Caco-2 (cell line): ENCODE data around the gene P2RX2. TPM values are rescaled to one million over a fixed set of nuclear protein-coding genes. Genes with fewer than 3 reads are reported as not detected.
A peak's percentile ranks its signal among the peaks of the same experiment; 100 is the strongest.

Experiments used
- BruUV-seq: library from RNA; stranded (reverse); fragments of 400-500 nt; replicated peaks from 2 replicates; lab custom pipeline; 2021; lab: Mats Ljungman, UMichigan
- CTCF ChIA-PET: fragments of 300-600 bp; sonication (Branson Sonifier 250); formaldehyde crosslinking; loops from one replicate; lab custom pipeline; 2022; ENCODE audit warnings: antibody characterized with exemption; lab: Charles Lee
- POLR2A ChIA-PET: fragments of 300-600 bp; sonication (Branson Sonifier 250); formaldehyde crosslinking; loops from one replicate; lab custom pipeline; 2022; ENCODE audit warnings: antibody characterized with exemption; lab: Charles Lee
- DNase-seq, 2 experiments: peaks; one replicate each; pipeline versions ENCODE4 v3.0.0 to v3.0.0-alpha.2; 2020 to 2022
- H3K27me3 ChIP-seq: replicated peaks from 2 replicates; pipeline ENCODE4 v1.6.0; 2011; ENCODE audit warnings: low read length; ENCODE audit not compliant: control insufficient read depth, insufficient read depth
- H3K36me3 ChIP-seq: 2 replicates; pipeline ENCODE4 v1.5.1; 2011; ENCODE audit warnings: low read length; ENCODE audit not compliant: control insufficient read depth, insufficient read depth
- H3K4me1 ChIP-seq: fragments of 250-450 bp; sonication (Bioruptor Pico); 2 replicates; pipeline ENCODE4 v1.5.1; 2020; ENCODE audit warnings: mild to moderate bottlenecking
- H3K4me3 ChIP-seq: 2 replicates; pipeline ENCODE4 v1.5.1; 2011; ENCODE audit warnings: low read depth, mild to moderate bottlenecking, control low read depth, low read length
- H3K9me3 ChIP-seq: fragments of 250-450 bp; sonication (Bioruptor Pico); 2 replicates; pipeline ENCODE4 v1.5.1; 2020; ENCODE audit warnings: mild to moderate bottlenecking, moderate library complexity
- H3K27ac Mint-ChIP-seq: one replicate; pipeline ENCODE4 v1.8.0; 2022; ENCODE audit warnings: mixed read lengths; ENCODE audit not compliant: unreplicated experiment
- H3K27me3 Mint-ChIP-seq: one replicate; pipeline ENCODE4 v1.8.0; 2022; ENCODE audit warnings: mixed read lengths; ENCODE audit not compliant: insufficient read depth, unreplicated experiment
- H3K36me3 Mint-ChIP-seq: one replicate; pipeline ENCODE4 v1.8.0; 2022; ENCODE audit warnings: mild to moderate bottlenecking, mixed read lengths; ENCODE audit not compliant: insufficient read depth, unreplicated experiment
- H3K4me1 Mint-ChIP-seq: one replicate; pipeline ENCODE4 v1.8.0; 2022; ENCODE audit warnings: low read depth, mixed read lengths; ENCODE audit not compliant: unreplicated experiment
- H3K4me3 Mint-ChIP-seq: one replicate; pipeline ENCODE4 v1.8.0; 2022; ENCODE audit warnings: mild to moderate bottlenecking, moderate library complexity, mixed read lengths; ENCODE audit not compliant: unreplicated experiment
- H3K9me3 Mint-ChIP-seq: one replicate; pipeline ENCODE4 v1.8.0; 2022; ENCODE audit warnings: mixed read lengths; ENCODE audit not compliant: unreplicated experiment
- CTCF ChIP-seq, 2 experiments: fragments of 200-600 bp in 1 of 2; IDR thresholded peaks; 1 replicate in 1 of 2; 2 replicates in 1 of 2; pipeline versions ENCODE4 v1.5.1 to v1.8.0; 2011 to 2022; ENCODE audit warnings: antibody characterized with exemption in 1 of 2, control low read depth in 1 of 2, inconsistent platforms in 1 of 2, low read depth in 1 of 2, low read length in 1 of 2, mild to moderate bottlenecking in 1 of 2, moderate library complexity in 1 of 2; ENCODE audit not compliant: insufficient read depth in 1 of 2, severe bottlenecking in 1 of 2, unreplicated experiment in 1 of 2
- intact Hi-C: fragments of 100-400 bp; cut with micrococcal nuclease; formaldehyde crosslinking; loops from one replicate; pipeline ENCODE4 v1.10.0; 2022; ENCODE audit not compliant: unreplicated experiment
- total RNA-seq: library from RNA; stranded (reverse); gene quantifications from 2 replicates; pipeline ENCODE4 v1.2.3, GENCODE V29; 2022

P2RX2 gene
- total RNA-seq, 1 experiment from 2014 or later, result not detected

- TF ChIP-seq CTCF (IDR thresholded peaks at IDR 0.05; ENCODE audit: insufficient read depth in 1 of 2, low read depth in 1 of 2, low read length in 1 of 2, severe bottlenecking in 1 of 2, unreplicated experiment in 1 of 2), result no peak
- peaks cover 11% of the 10 kb centered on the region for H3K9me3 Mint-ChIP-seq
- DNase-seq, result no peak
- POLR2A ChIA-PET, result interaction anchor here (0.6 kb wide), 1 partner anchor 34 kb away, joined by 3 read pairs; no protein-coding TSS in a partner anchor
- Histone ChIP-seq H3K4me3 (peak overlapping the region; percentile 25), H3K36me3 (no peaks in the 10 kb centered on the region), H3K4me1 (peaks cover 4% of the 10 kb centered on the region; the same call in 1 of the 2 replicates), H3K9me3 (no peaks in the 10 kb centered on the region), H3K27me3 (no peaks in the 10 kb centered on the region; the same call in 1 of the 2 replicates)
- H3K4me1 Mint-ChIP-seq, result peaks cover 20% of the 10 kb centered on the region
- H3K36me3 Mint-ChIP-seq, result peaks cover 21% of the 10 kb centered on the region
- intact Hi-C loops, result no loop called here
- CTCF ChIA-PET, result no interaction called here
- no TSS peak for BruUV-seq
- peaks cover 10% of the 10 kb centered on the region for H3K27me3 Mint-ChIP-seq
- no peak overlapping the region for H3K27ac Mint-ChIP-seq
- peak overlapping the region; percentile 67 for H3K4me3 Mint-ChIP-seq
Observed at GRCh38 chr12:132593521-132593920, 25.1 kb upstream of the P2RX2 start.

DNA sequence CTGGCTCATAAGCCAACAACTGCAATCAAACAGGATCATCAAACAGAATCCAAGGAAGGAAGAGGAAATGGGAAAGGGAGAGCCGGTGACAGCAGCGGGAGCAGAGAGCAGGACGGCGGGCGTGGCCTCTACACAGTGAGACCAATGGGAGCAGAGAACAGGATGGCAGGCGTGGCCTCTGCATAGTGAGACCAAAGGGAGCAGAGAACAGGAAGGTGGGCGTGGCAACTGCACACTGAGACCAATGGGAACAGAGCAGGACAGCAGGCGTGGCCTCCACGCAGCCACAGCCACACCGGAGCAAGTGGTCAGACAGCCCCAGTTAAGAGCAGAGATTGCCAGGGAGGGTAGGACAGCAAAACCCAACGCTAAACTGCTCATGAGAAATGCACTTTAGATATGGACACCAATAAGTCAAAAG, 24.6 kb upstream of the P2RX2 start:
- ChIA-PET CTCF (no interaction called here), POLR2A (interaction anchor here (0.6 kb wide), 1 partner anchor 34 kb away, joined by 3 read pairs; no protein-coding TSS in a partner anchor)
- Histone ChIP-seq H3K36me3 (no peaks in the 10 kb centered on the region), H3K4me3 (peak overlapping the region; percentile 25), H3K4me1 (peaks cover 4% of the 10 kb centered on the region; the same call in 1 of the 2 replicates), H3K27me3 (no peaks in the 10 kb centered on the region), H3K9me3 (no peaks in the 10 kb centered on the region)
- H3K27me3 Mint-ChIP-seq, result peaks cover 10% of the 10 kb centered on the region
- no peak for TF ChIP-seq CTCF (IDR thresholded peaks at IDR 0.05; ENCODE audit: insufficient read depth in 1 of 2, low read depth in 1 of 2, low read length in 1 of 2, severe bottlenecking in 1 of 2, unreplicated experiment in 1 of 2)
- H3K9me3 Mint-ChIP-seq, result peaks cover 11% of the 10 kb centered on the region
- intact Hi-C loops, result loop anchor here (1.0 kb wide), 1 partner anchor 33 kb away; no protein-coding TSS in a partner anchor
- no peak overlapping the region for H3K27ac Mint-ChIP-seq
- BruUV-seq, result no TSS peak
- H3K4me1 Mint-ChIP-seq, result peaks cover 20% of the 10 kb centered on the region
- peak overlapping the region; percentile 67 for H3K4me3 Mint-ChIP-seq
- DNase-seq, result peak; percentile 94 to 98
- peaks cover 25% of the 10 kb centered on the region for H3K36me3 Mint-ChIP-seq

GRCh38 chr12:132595183-132595582, 23.4 kb upstream of the P2RX2 start:
- BruUV-seq, result no TSS peak
- Histone ChIP-seq H3K4me1 (peaks cover 6% of the 10 kb centered on the region), H3K27me3 (no peaks in the 10 kb centered on the region), H3K4me3 (no peak overlapping the region), H3K9me3 (no peaks in the 10 kb centered on the region), H3K36me3 (no peaks in the 10 kb centered on the region)
- CTCF ChIA-PET, result no interaction called here
- TF ChIP-seq CTCF (IDR thresholded peaks at IDR 0.05; ENCODE audit: insufficient read depth in 1 of 2, low read depth in 1 of 2, low read length in 1 of 2, severe bottlenecking in 1 of 2, unreplicated experiment in 1 of 2), result no peak
- H3K36me3 Mint-ChIP-seq, result peaks cover 25% of the 10 kb centered on the region
- no peak for DNase-seq
- peaks cover 20% of the 10 kb centered on the region for H3K4me1 Mint-ChIP-seq
- no peak overlapping the region for H3K27ac Mint-ChIP-seq
- peaks cover 10% of the 10 kb centered on the region for H3K27me3 Mint-ChIP-seq
- peaks cover 11% of the 10 kb centered on the region for H3K9me3 Mint-ChIP-seq
- POLR2A ChIA-PET, result interaction anchor here (0.7 kb wide), 1 partner anchor 170 kb away, joined by 3 read pairs; no protein-coding TSS in a partner anchor
- no peak overlapping the region for H3K4me3 Mint-ChIP-seq
- intact Hi-C loops, result no loop called here
